H1 (cell line): Measurements from ENCODE around the gene VMP1. TPM values are rescaled to one million over a fixed set of nuclear protein-coding genes. Genes with fewer than 3 reads are reported as not detected.

Experiments used
- CTCF ChIA-PET: fragments of 300-600 bp; sonication (Branson Sonifier 250); formaldehyde crosslinking; loops from one replicate; lab custom pipeline; 2021; ENCODE audit not compliant: partially characterized antibody; lab: Charles Lee
- POLR2A ChIA-PET: fragments of 300-600 bp; sonication (Branson Sonifier 250); formaldehyde crosslinking; loops from one replicate; lab custom pipeline; 2021; ENCODE audit warnings: inconsistent platforms; ENCODE audit not compliant: partially characterized antibody; lab: Charles Lee
- DNase-seq, 2 experiments: peaks; one replicate each; pipeline versions ENCODE4 v3.0.0 to v3.0.0-alpha.2; 2010 to 2022; ENCODE audit warnings: low spot score in 2 of 2, low read depth in 1 of 2, mixed read lengths in 1 of 2
- FAIRE-seq: peaks from 2 replicates; lab custom pipeline; 2011; peaks lifted over from hg19 to GRCh38; lab: Jason Lieb, UNC
- H2AFZ ChIP-seq: 2 replicates; pipeline ENCODE4 v1.8.1; 2012; ENCODE audit warnings: low read length, inconsistent platforms
- H2AK5ac ChIP-seq: 2 replicates; pipeline ENCODE4 v1.6.1; 2013; ENCODE audit warnings: low read depth, low read length
- H2BK120ac ChIP-seq: replicated peaks from 2 replicates; pipeline ENCODE3; 2013; ENCODE audit warnings: low read depth, low read length, inconsistent platforms
- H2BK12ac ChIP-seq: 2 replicates; pipeline ENCODE4 v1.6.1; 2013; ENCODE audit warnings: low read depth, low read length
- H2BK15ac ChIP-seq: 2 replicates; pipeline ENCODE4 v1.6.1; 2013; ENCODE audit warnings: low read length
- H2BK20ac ChIP-seq: 2 replicates; pipeline ENCODE4 v1.6.1; 2013; ENCODE audit warnings: low read length
- H2BK5ac ChIP-seq: 2 replicates; pipeline ENCODE4 v1.6.1; 2013; ENCODE audit warnings: low read depth, low read length
- H3K14ac ChIP-seq: 2 replicates; pipeline ENCODE4 v1.6.1; 2013; ENCODE audit warnings: inconsistent platforms; ENCODE audit not compliant: insufficient read length
- H3K18ac ChIP-seq: 2 replicates; pipeline ENCODE4 v1.6.1; 2013; ENCODE audit warnings: low read length; ENCODE audit errors: extremely low read depth
- H3K23ac ChIP-seq: 2 replicates; pipeline ENCODE4 v1.6.1; 2013; ENCODE audit warnings: inconsistent platforms; ENCODE audit not compliant: insufficient read length
- H3K23me2 ChIP-seq: 2 replicates; pipeline ENCODE4 v1.6.1; 2013; ENCODE audit warnings: low read depth, low read length
- H3K27ac ChIP-seq: 2 replicates; pipeline ENCODE4 v1.6.1; 2011; ENCODE audit warnings: low read depth, low read length, inconsistent platforms
- H3K27me3 ChIP-seq, 4 experiments: replicated peaks in 1 of 4; 1 replicate in 1 of 4; 2 replicates in 3 of 4; pipeline versions ENCODE4 v1.6.1 to v1.8.1; 2011 to 2013; ENCODE audit warnings: low read length in 3 of 4, mild to moderate bottlenecking in 3 of 4, inconsistent platforms in 2 of 4, mixed read lengths in 2 of 4, moderate library complexity in 1 of 4; ENCODE audit not compliant: control insufficient read depth in 3 of 4, insufficient read depth in 3 of 4; ENCODE audit errors: extremely low read depth in 1 of 4
- H3K36me3 ChIP-seq, 4 experiments: 2 replicates each; pipeline versions ENCODE4 v1.6.1 to v1.8.1; 2011 to 2013; ENCODE audit warnings: mild to moderate bottlenecking in 4 of 4, low read length in 3 of 4, moderate library complexity in 2 of 4, control low read depth in 1 of 4, inconsistent platforms in 1 of 4; ENCODE audit not compliant: insufficient read depth in 4 of 4, control insufficient read depth in 2 of 4
- H3K4ac ChIP-seq: replicated peaks from 2 replicates; pipeline ENCODE3; 2013; ENCODE audit warnings: low read length, low read depth, mixed read lengths, inconsistent platforms; ENCODE audit not compliant: insufficient read length
- H3K4me1 ChIP-seq, 4 experiments: replicated peaks in 1 of 4; 1 replicate in 1 of 4; 2 replicates in 3 of 4; pipeline versions ENCODE4 v1.6.1 to v1.8.1; 2011 to 2013; ENCODE audit warnings: low read length in 3 of 4, inconsistent platforms in 2 of 4, mixed read lengths in 1 of 4; ENCODE audit not compliant: insufficient read depth in 4 of 4, control insufficient read depth in 3 of 4
- H3K4me2 ChIP-seq, 2 experiments: 2 replicates each; pipeline versions ENCODE4 v1.6.1 to v1.8.1; 2011 to 2013; ENCODE audit warnings: low read depth in 2 of 2, low read length in 2 of 2, control low read depth in 1 of 2, inconsistent platforms in 1 of 2, mild to moderate bottlenecking in 1 of 2; ENCODE audit not compliant: insufficient read depth in 1 of 2
- H3K4me3 ChIP-seq, 4 experiments: fragments of 200-600, 300-600 bp in 1 of 4; sonication (generic), shearing (Covaris generic), sonication (Bioruptor Twin) in 1 of 4; 2 replicates each; pipeline versions ENCODE4 v1.5.1 to v1.8.1; 2011 to 2016; ENCODE audit warnings: low read length in 4 of 4, low read depth in 3 of 4, control low read depth in 2 of 4, inconsistent platforms in 2 of 4, mild to moderate bottlenecking in 2 of 4, mixed read lengths in 1 of 4, moderate library complexity in 1 of 4; ENCODE audit not compliant: insufficient read depth in 2 of 4; ENCODE audit errors: extremely low read depth in 1 of 4
- H3K56ac ChIP-seq: replicated peaks from 2 replicates; pipeline ENCODE3; 2013; ENCODE audit warnings: low read depth, mild to moderate bottlenecking, mixed read lengths, low read length, inconsistent platforms; ENCODE audit not compliant: insufficient read length
- H3K79me1 ChIP-seq: 2 replicates; pipeline ENCODE4 v1.6.1; 2013; ENCODE audit warnings: low read depth, low read length, control low read depth
- H3K79me2 ChIP-seq, 2 experiments: 2 replicates each; pipeline versions ENCODE4 v1.6.1 to v1.8.1; 2012 to 2013; ENCODE audit warnings: low read length in 2 of 2, mild to moderate bottlenecking in 2 of 2, inconsistent platforms in 1 of 2; ENCODE audit not compliant: insufficient read depth in 2 of 2, control insufficient read depth in 1 of 2
- H3K9ac ChIP-seq, 4 experiments: replicated peaks in 1 of 4; 1 replicate in 1 of 4; 2 replicates in 3 of 4; pipeline versions ENCODE4 v1.6.1 to v1.8.1; 2011 to 2013; ENCODE audit warnings: low read depth in 3 of 4, low read length in 3 of 4, control low read depth in 2 of 4, mild to moderate bottlenecking in 2 of 4, moderate library complexity in 2 of 4, inconsistent platforms in 1 of 4; ENCODE audit errors: extremely low read depth in 1 of 4
- H3K9me3 ChIP-seq, 2 experiments: 2 replicates each; pipeline versions ENCODE4 v1.6.1 to v1.8.1; 2012 to 2013; ENCODE audit warnings: mild to moderate bottlenecking in 2 of 2, moderate library complexity in 2 of 2, control low read depth in 1 of 2, inconsistent platforms in 1 of 2, low read depth in 1 of 2, low read length in 1 of 2, mixed read lengths in 1 of 2; ENCODE audit not compliant: insufficient read depth in 2 of 2
- H4K20me1 ChIP-seq, 2 experiments: replicated peaks in 1 of 2; 2 replicates each; pipeline versions ENCODE3 to v1.8.1; 2011 to 2013; ENCODE audit warnings: inconsistent platforms in 2 of 2, low read length in 2 of 2, mild to moderate bottlenecking in 1 of 2; ENCODE audit not compliant: insufficient read depth in 2 of 2, control insufficient read depth in 1 of 2
- H4K5ac ChIP-seq: 2 replicates; pipeline ENCODE4 v1.6.1; 2013; ENCODE audit warnings: low read length, low read depth, mixed read lengths, inconsistent platforms; ENCODE audit not compliant: insufficient read length
- H4K8ac ChIP-seq: 2 replicates; pipeline ENCODE4 v1.8.0; 2013; ENCODE audit warnings: mild to moderate bottlenecking, moderate library complexity, low read length, inconsistent platforms; ENCODE audit not compliant: insufficient read depth; ENCODE audit errors: extremely low read depth
- H4K91ac ChIP-seq: replicated peaks from 2 replicates; pipeline ENCODE3; 2013; ENCODE audit warnings: low read length, mixed read lengths, inconsistent platforms; ENCODE audit not compliant: insufficient read length
- ATF3 ChIP-seq: IDR thresholded peaks from 2 replicates; pipeline ENCODE4 v1.6.1; 2011; ENCODE audit warnings: low read depth, mild to moderate bottlenecking, low read length; ENCODE audit not compliant: insufficient read depth
- CBX8 ChIP-seq: fragments of 300-800, 300-1000 bp; sonication (generic); IDR thresholded peaks from 2 replicates; pipeline ENCODE4 v1.7.1; 2016; ENCODE audit warnings: low read depth, low read length, borderline replicate concordance
- SIN3A ChIP-seq, 2 experiments: IDR thresholded peaks in 1 of 2; conservative IDR thresholded peaks in 1 of 2; 2 replicates each; pipeline ENCODE4 v1.6.1; 2011 to 2012; ENCODE audit warnings: low read length in 2 of 2, improper control_type of control experiment in 1 of 2, low read depth in 1 of 2, mild to moderate bottlenecking in 1 of 2
- SP2 ChIP-seq: IDR thresholded peaks from 2 replicates; pipeline ENCODE4 v1.6.1; 2012; ENCODE audit warnings: mild to moderate bottlenecking, low read length, inconsistent platforms
- SP4 ChIP-seq: IDR thresholded peaks from 2 replicates; pipeline ENCODE4 v1.6.1; 2012; ENCODE audit warnings: low read length, inconsistent platforms
- TAF1 ChIP-seq: IDR thresholded peaks from 2 replicates; pipeline ENCODE4 v1.6.1; 2011; ENCODE audit warnings: mild to moderate bottlenecking, low read depth, low read length
- WGBS, 2 experiments: shearing (Covaris generic) in 1 of 2; methylation state at CpG; one replicate each; pipeline versions ENCODE4 v1.1.6 to v1.1.7; 2013 to 2015; ENCODE audit warnings: low lambda C conversion rate in 2 of 2, mixed read lengths in 2 of 2, inconsistent platforms in 1 of 2, low coverage in 1 of 2, missing lambda C conversion rate in 1 of 2; ENCODE audit not compliant: insufficient replicate concordance in 2 of 2, insufficient coverage in 1 of 2, insufficient read length in 1 of 2; ENCODE audit errors: extremely low coverage in 1 of 2, missing lambda C conversion rate in 1 of 2; 5-methylcytosine and 5-hydroxymethylcytosine counted together
- polyA plus RNA-seq, 7 experiments: library from polyadenylated mRNA; depleted of rRNA in 3 of 7; stranded (reverse) in 5 of 7; unstranded in 2 of 7; fragments of >200 nt in 5 of 7; fragments of 200-250 nt in 2 of 7; gene quantifications; 1 replicate in 5 of 7; 2 replicates in 1 of 7; 4 replicates in 1 of 7; pipeline versions ENCODE4 v1.2.1 to v1.2.3, GENCODE V29; 2011 to 2013; ENCODE audit warnings: missing spikeins in 2 of 7, mixed read lengths in 2 of 7
- total RNA-seq: library from RNA; stranded (reverse); fragmentation: NEBNext Ultra II Directional; extraction: Animal tissue kit (Norgen Biotek cat#: 25700); gene quantifications from 2 replicates; pipeline ENCODE4 v1.2.1, GENCODE V29; 2021

Gene VMP1
- total and polyA plus RNA-seq, 2 of the 8 experiments (the other 6 are each of a cell fraction or from before 2014, with no cell fraction given), result 45.0 to 92.7 TPM

GRCh38 chr17:59783221-59784047 is 76.0 kb downstream of the VMP1 start:
- H3K4me2 ChIP-seq, result no peak overlapping the region
- 81% methylated on average over 5 of the region's 5 CpGs; no CpG with 5 or more reads in 1 of the 2 experiments for WGBS, 2 experiments

More at GRCh38 chr17:59783221-59784047, 76.0 kb downstream of the VMP1 start:
- Histone ChIP-seq H3K56ac (no peak overlapping the region), H3K4me3 (no peak overlapping the region), H3K9me3 (no peaks in the 10 kb centered on the region), H3K23ac (no peak overlapping the region), H3K36me3 (no peaks in the 10 kb centered on the region), H3K27me3 (no peaks in the 10 kb centered on the region), H3K14ac (no peak overlapping the region), H3K27ac (no peak overlapping the region), H3K4ac (no peak overlapping the region), H3K79me2 (no peaks in the 10 kb centered on the region), H2BK5ac (no peak overlapping the region), H2BK120ac (no peak overlapping the region), H4K5ac (no peak overlapping the region), H2BK12ac (no peak overlapping the region), H2BK15ac (no peak overlapping the region), H4K20me1 (no peaks in the 10 kb centered on the region), H2AK5ac (no peak overlapping the region), H3K4me1 (peaks cover 2 to 13% (median 11%) of the 10 kb centered on the region in 4 experiments; a peak in 4 of 7 replicates), H3K9ac (no peak overlapping the region), H4K8ac (no peak overlapping the region), H4K91ac (no peak overlapping the region)
- POLR2A ChIA-PET, result interaction anchor here (2.4 kb wide), 1 partner anchor 57 kb away, joined by 16 read pairs; no protein-coding TSS in a partner anchor
- CTCF ChIA-PET, result interaction anchor here (0.6 to 2.1 kb wide), 3 partner anchors 28 to 48 kb away, joined by 3 to 7 read pairs (median 5); no protein-coding TSS in a partner anchor
- no peak for DNase-seq
- no peak for FAIRE-seq
- TF ChIP-seq ATF3, result no peak
- TF ChIP-seq TAF1, result no peak
- no peak for TF ChIP-seq SIN3A (conservative IDR thresholded peaks at IDR 0.05 in 1 of 2, IDR thresholded peaks at IDR 0.05 in 1 of 2; ENCODE audit: low read depth in 1 of 2, low read length in 2 of 2)
- no peak for TF ChIP-seq SP2
- no peak for TF ChIP-seq SP4
- no peak for TF ChIP-seq CBX8
- TF ChIP-seq, all 59 proteins: peak for 0
- H2AFZ ChIP-seq, result no peak overlapping the region
- no peaks in the 10 kb centered on the region for H3K23me2 ChIP-seq
- no peak overlapping the region for H2BK20ac ChIP-seq
- no peaks in the 10 kb centered on the region for H3K79me1 ChIP-seq
- no peak overlapping the region for H3K18ac ChIP-seq
